GM19025 (cell line): ENCODE measurements around the gene KCNF1.

Experiments used
- ATAC-seq: cut with Tn5 transposase; IDR thresholded peaks from one replicate; pipeline ENCODE4 v1.9.1; 2021; ENCODE audit warnings: mild to moderate bottlenecking, low read depth, moderate library complexity; ENCODE audit not compliant: unreplicated experiment

The KCNF1 gene

GRCh38 chr2:10918661-10919409 is 7.1 kb downstream of the KCNF1 start:
- ATAC-seq: no peak

DNA sequence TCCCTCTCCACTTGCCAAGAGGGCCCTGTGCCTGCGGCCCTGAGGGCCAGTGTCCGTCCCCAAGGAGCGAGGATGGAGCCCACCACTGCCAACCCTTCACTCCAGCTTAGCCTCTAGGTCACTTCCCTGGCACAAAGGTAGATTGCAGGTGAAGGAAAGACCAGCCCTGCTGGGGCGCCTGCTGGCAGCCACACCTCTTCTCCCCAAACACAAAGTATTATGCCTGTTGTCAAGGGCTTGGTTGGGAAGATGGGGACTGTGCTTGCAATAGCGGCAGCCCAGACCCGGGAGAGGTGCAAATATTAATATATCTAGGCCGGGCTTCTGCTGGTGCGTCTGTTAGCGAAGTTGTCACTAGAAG is 7.7 kb downstream of the KCNF1 start:
- no peak for ATAC-seq

- ATAC-seq: no peak
Observed at GRCh38 chr2:10919771-10920621, 8.3 kb downstream of the KCNF1 start.

DNA sequence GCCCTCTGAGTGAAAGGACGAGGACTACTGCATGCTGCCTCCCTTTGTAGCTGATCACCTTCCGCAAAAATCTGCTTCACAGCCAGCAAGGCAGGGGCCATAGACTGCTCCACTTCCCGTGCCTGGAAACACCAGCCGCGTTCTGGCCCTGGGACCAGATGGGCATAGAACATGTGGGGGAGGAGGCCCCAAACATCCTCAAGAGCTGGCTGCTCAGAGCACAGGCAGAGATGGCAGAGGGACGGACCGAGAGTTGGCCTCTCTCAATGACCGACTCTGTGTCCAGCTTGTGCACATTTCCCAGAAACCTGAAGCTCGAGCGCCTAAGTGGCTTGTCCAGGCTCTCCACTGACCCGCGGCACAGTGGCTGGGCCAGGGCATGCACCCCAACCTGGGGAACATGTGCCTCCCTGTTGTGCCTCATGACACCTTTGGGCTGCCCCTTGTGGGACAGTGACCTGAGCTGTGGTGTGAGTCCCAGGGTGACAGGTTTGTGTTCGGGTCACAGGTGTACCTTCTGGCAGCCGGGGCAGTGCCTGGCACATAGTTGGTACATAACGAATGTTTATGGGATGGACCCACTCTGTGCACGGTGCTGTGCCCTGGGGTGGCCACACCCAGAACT is 9.1 kb downstream of the KCNF1 start:
- ATAC-seq: no peak

- no peak for ATAC-seq
Observed at GRCh38 chr2:10921525-10921924, 9.8 kb downstream of the KCNF1 start.

DNA sequence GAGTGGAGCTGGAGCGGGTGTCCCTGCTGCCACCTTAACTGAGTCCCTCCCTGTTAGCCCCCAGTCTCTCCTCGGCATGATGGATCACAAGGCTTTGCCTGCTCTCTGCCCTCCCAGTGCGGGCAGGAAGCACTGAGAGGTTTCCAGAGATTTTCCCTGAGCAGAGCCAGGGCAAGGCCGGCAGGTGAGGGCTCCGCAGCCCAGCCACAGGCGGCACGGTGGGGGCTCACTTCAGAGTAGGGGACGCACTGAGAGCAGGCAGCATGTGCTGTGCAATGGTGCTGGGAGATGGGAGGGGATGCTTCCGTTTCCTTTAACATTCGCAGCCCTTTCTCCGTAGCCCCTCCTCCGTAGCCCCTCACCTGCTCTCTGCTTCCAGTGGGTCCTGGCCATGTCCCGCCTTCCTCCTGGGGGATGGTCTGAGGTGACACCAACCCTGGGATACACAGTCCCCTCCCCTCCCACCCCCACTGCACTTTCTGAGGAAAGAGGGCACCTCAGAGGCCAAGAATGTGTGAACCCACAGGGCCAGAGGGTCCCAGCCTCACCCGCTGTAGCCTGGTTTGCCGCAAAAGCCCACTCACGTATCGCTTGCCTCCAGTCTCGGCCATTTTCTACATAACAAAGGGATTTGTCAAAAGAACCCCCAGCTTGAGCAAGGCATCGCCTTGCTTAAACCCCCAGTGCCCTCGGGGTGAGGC is 10.7 kb downstream of the KCNF1 start:
- no peak for ATAC-seq

GRCh38 chr2:10923008-10923375 is 11.3 kb downstream of the KCNF1 start:
- no peak for ATAC-seq

- ATAC-seq: no peak
Observed at GRCh38 chr2:10923965-10924364, 12.2 kb downstream of the KCNF1 start.

DNA sequence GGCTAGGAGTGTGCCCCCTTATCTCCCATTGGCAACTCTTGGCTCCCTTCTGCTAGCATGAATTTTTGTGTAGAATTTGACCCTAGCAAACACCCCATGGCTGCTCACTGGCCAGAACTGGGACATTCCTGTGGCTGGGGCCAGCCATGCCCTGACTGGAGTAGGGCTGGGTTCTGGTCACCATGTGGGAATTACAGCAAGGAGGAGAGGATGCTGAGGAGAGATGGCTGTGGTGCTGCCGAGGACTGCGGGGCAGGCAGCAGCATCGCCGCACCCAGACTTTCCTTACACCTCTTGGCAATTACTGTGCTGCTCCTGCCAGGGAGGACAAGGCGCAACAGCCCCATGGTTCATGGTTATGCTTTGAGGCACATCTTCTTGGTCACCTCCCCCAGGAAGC is 12.7 kb downstream of the KCNF1 start:
- ATAC-seq: no peak

DNA sequence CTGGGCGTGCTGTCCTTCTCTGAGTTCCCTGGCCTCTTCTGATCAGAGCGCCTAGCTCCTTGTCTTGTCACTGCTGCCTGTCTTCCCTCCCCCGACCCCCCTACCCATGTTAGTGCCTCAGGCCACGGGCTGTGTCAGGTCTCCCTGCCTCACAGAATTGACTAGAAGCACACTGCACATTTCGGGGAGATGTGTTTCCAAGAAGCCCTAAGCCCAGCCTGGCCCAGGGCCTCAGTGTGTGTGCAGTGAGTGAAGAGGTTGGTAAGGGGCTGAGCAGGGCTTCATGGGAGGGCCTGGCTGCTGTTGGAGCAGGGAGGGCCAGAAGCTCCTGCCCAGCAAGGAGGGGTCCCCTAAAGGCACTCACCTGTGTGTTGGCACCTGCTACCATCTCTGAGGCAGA is 13.1 kb downstream of the KCNF1 start:
- ATAC-seq: no peak

- no peak for ATAC-seq
Observed at GRCh38 chr2:10926191-10926820, 14.6 kb downstream of the KCNF1 start.

DNA sequence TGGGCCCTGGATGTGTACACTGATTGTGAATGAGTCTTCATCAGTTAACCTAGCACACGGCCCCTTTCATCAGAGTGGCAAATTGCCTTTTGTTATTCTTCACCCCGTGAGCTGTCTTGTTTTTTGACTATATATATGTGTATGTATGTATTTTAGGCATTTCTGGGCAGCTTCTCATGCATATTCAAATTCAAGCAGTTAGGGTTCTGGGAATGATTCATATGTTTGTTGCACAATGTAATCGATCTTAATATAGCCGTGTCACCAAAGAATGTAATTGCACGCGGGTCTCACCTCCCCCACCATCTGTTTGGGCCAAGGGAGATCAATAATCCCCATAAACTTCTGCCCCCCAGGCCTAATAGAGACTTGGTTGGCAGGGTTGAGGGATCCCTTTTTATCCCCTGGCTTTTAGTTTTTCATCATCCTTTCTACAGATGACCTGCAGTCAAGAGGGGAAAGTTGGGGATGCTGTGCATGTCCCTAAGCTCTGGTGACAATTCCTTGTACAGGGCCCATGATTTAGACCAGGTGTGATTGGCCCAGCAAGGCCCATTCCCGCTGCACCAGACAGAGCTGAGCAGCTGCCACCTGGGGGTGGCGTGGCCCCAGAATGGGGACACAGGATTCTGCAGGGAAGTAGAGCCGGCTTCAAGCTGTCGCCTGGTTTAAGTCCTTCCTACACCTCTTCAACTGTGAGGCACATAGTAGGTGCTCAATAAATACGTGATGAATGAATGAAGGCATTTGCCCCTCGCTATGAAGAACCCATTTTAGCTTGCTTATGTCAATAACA is 19.2 kb downstream of the KCNF1 start:
- no peak for ATAC-seq

- no peak for ATAC-seq
Observed at GRCh38 chr2:10931710-10932255, 20.0 kb downstream of the KCNF1 start.

GRCh38 chr2:10932345-10933151 is 20.8 kb downstream of the KCNF1 start:
- no peak for ATAC-seq

DNA sequence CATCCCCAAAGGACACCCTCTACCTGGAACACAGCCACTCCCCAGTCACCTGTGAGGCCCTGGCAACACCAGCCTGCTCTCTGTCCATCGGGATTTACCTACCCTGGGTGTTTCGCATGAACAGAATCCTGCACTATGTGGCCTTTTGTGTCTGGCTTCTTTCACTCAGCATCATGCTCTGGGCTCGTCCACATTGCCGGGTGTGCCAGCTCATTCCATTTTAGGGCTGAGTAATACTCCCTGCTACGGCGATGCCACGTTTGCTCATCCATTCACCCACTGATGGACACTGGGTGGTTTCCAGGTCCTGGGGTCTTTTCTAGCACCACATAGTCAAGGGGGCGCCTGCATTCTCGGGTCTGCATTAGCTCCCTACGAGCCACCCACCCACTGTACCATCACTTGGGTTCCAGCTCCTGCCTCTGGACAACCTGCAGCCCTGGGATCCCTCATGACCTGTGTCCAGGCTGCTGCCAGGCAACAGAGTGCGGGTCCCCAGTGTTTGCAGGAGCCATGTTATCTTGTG is 22.0 kb downstream of the KCNF1 start:
- no peak for ATAC-seq

GRCh38 chr2:10934308-10934978 is 22.7 kb downstream of the KCNF1 start:
- no peak for ATAC-seq

- ATAC-seq: no peak
Observed at GRCh38 chr2:10934979-10935350, 23.2 kb downstream of the KCNF1 start.

- ATAC-seq: no peak
Observed at GRCh38 chr2:10935366-10935918, 23.7 kb downstream of the KCNF1 start.
